GM21529 (cell line): ENCODE results near the gene RETREG1.
"Not testable (repeated sequence)": the region's sequence is repeated elsewhere in the genome, so short reads cannot be mapped to it uniquely, and the experiment has no call there.

ENCODE experiments used
- ATAC-seq: cut with Tn5 transposase; IDR thresholded peaks from one replicate; pipeline ENCODE4 v1.9.1; 2021; ENCODE audit not compliant: unreplicated experiment

Gene RETREG1

DNA sequence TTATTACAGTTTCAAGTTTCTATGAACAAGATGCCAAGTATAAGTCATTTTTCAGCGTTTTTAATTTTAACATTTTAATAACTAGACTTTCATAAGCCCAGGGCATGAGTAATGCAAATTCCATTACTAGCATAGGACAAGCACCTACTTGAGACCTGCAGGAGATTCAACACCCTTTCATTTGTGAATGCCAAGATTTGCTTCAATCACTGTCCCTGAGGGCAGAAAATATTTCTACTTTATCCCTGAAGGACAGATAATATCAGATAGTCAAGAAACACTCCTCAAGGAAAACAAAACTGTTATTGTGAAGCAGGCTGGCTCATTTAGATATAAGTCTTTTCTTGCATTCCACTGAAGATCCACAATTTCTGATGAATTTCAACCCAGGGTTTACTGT lies 123.5 kb downstream of the RETREG1 start:
- no peak for ATAC-seq

DNA sequence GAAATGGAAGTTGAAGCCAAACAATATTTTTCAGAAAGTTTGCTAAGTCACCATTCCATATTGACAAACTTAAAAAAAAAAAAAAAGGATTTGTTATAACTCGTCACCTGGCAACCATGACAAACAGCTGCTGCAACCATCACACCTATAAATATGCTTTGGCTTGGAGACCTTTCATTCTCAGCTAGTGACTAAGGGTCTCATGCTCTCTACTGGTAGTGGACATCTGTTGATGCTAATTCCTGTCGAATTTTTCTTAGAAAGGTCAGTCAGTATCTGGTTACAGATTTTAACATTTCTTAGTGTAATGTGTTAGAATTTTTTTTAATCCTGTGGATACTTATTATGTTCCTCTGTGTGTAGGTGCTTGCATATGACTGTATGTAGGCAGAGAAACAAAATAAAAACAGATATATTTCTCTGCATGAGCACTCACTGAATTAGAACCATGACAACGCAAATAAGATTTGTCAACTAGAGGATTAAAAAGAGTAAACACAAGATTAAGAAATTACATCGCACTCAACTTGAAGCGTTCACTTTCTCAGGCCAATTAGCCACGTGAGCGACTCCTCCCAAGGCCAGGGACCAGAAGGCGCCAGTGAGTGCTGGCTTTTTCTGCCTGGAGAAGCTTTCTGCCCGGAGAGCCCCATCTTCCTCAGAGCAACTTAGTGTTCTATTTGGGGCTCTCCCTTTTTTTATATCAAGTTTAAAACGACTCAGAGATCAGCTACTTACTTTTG lies 124.2 kb downstream of the RETREG1 start:
- no peak for ATAC-seq

DNA sequence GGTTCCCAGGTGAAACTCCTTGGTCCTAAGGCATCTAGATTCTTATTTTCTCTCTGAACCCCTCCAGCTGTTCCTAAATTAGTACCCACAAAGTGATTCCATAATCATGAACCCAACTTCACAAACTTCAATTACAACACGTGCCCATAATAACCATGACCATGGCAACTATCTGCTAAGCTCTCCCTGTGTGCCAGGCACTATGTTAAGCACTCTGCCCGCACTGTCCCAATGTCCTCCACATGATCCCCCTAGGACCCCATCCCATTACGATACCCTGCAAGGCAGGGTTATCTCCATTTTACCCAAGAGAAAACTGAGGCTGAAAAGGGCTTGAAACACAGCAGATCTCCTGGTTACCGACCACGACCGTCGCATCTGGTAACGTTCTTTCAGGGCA lies 125.9 kb downstream of the RETREG1 start:
- ATAC-seq: no peak

DNA sequence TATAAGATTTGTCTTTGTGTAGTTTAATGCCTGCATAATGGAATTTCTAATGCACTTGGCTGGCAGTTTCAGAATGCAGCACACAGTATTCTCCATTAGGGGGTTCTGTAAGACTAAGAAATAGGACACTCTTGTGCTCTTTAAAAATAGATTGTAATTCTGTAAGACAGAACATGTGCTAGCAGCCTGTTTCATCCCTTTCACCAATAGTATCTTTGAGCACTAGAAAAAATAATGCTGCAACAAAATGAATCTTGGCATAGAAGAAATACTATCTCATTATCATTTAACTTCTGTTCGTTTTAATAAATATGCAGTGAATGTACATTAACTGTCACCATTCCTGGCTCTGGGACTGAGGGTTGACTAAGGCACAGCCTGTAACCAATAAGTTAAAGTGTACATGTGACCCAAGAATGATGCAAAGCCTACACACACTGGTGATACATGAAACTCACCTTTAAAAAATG lies 127.4 kb downstream of the RETREG1 start:
- peak; percentile 72 for ATAC-seq

DNA sequence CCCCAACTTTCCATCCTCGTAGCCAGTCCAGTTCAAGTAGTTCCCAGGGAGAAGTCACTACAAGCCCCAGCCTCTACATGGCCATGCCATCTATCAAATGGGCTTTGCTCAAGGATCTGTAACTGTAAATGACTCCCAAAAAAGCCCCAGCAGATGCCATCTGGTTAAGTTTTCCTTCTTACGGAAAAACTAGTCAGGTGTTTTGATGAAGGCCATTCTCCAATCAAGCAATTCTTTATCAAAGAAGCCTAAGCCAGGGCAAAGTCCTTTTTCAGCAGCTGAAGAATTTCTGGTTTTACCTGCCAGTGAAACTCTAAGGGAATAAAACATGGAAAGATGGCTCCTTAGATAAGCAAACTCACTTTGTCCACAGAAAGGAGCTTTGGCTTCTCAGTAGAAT lies 129.3 kb downstream of the RETREG1 start:
- ATAC-seq: no peak

DNA sequence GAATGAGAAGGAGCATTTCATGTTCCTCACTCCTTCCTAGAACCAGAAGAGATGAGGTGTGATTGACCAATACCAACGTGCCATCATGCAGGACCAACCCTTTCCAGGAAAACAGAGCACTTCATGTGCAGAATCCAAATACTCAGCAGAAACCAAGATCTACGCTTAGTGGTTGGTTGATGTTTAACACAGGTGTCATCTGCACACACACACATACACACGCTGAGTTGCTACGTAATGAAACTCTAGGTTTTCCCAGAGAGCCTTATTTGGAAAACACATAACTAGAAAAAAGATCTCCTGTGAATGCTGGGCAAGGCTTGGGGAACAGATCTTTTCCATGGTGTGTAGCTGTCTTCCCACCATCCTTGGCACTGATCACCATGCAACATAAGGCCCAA lies 130.1 kb downstream of the RETREG1 start:
- ATAC-seq: no peak

DNA sequence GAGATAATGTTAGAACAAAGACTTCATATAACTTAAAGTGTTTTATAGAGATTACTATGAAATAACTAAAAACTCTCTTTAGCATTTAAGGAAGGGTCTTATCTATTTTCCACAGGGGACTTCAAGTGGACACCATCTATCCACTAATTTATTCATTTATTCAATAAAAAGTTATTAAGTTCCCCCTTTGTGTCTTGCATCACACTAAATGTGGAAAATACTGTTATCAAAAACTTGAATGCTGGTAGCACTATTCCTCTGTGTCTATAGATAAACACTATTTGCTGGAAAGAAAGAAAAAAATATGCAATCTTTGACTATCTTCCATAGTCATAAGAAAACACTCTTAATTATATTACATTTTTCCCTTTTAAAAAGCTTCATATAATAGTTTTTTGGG lies 131.1 kb downstream of the RETREG1 start:
- ATAC-seq: no peak

DNA sequence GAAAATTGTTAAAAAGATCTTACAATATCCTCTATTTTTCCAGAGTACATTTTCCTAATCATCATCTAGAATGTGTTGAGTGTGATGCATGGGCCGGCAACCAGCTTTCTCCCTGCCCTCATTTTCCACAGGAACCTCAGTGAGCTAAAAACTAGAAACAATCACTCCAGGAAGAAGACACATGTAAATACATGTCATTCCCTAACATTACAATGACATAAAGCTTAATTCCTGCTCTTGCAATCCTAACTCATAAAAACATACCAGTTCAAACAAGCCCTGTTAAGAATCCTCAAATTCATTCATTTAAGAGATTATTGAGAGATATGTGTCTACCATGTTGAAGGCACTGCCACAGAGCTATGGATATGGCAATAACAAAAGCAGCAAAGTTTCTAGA lies 132.7 kb downstream of the RETREG1 start:
- no peak for ATAC-seq

DNA sequence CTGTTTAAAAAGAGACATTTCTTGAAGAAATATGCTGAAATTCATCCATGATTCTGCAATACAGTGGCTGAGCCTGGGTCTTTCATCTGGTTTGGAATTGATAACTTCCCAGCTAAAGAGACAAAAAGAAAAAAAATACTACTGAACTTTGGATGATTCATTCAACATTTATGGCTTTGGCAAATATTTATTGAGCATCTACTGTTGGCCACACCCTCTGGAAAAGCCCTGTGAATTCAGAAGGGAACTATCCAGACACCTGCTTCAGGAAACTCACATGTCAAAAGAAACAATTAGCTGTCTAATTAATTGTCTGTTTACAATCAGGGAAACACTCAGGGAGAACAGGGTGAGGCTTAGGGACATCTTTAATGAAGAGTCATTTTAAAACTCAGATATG lies 133.4 kb downstream of the RETREG1 start:
- ATAC-seq: no peak

DNA sequence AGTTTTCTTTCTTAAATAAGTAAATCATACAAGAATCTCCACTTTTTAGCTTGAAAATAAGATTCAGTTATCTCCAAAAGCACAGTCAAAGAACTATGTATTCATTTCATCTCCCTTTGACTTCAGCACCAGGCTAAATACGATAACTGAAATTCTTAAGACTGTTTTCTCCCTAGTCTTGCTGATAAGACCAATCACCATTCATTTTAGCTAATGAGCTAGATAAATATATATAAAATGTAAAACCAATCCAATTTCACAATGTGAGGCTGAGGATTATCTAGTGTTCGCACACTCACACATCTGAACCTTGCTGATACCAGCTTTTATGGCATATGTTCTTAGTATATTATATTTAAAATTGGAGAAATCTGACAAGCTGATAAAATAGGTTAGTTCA lies 133.9 kb downstream of the RETREG1 start:
- ATAC-seq: no peak

DNA sequence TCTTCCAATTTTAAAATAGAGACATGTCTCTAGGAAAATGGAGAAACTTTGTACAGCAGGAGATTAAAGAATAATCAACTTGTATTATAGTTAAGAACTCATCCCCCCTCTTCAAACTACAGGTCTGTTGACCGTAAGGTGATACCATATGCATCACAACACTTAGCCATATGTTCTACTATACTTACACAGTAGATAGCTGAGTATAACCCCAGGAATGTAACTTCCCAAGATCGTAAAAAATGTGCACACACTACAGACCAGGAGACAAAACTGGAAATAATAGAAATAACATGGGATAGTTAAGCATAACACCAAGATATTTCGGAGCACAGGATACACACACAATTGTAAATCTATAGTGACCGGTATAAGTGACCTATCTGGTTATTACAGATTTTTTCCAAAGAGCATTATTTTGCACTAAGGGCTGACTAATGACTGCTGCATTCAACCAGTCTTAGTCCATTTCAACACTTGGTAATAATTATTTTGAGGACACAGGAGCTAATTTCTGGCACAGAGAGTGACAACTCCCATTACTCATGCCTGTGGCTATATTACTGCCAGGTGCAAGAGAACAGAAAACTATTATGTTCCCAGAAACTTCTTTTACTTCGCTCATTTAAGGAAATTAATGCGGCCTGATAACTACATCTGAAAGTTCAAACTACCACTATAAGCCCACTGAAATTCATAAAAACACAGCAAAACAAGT lies 135.8 kb downstream of the RETREG1 start:
- ATAC-seq: no peak

DNA sequence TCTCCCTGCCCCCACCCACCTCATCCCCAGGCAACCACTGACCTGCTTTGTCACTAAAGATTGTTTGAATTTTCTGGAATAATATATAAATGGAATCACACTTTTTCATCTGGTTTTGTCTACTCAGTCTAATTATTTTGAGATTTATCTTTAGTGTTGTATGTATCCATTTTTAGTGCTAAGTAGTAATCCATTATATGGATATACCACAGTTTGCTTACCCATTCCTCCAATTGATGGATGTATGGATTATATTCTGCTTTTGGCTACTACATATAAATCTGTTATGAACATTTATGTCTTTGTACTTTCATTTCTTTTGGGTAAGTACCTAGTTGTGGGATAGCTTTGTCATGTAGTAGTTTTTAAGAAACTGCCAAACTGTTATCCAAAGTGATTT lies 136.7 kb downstream of the RETREG1 start:
- ATAC-seq: no peak

DNA sequence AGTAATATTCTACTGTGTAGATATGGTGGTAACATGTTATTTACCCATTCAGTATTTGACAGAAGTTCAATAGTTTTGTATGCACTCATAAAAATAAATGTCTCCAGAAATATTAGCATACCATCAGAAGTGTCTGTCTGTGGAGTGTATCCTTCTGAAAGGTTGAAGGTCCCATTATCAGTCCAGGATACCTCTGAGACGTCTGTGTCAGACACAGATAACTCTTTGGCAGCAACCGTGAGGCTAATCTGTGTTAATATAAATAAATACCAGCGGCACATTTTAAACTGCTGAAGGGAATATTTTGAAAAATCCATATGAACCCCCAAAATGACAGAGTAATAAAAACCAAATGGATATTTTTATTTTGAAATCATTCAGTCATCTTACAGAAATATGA lies 139.3 kb downstream of the RETREG1 start:
- no peak for ATAC-seq

DNA sequence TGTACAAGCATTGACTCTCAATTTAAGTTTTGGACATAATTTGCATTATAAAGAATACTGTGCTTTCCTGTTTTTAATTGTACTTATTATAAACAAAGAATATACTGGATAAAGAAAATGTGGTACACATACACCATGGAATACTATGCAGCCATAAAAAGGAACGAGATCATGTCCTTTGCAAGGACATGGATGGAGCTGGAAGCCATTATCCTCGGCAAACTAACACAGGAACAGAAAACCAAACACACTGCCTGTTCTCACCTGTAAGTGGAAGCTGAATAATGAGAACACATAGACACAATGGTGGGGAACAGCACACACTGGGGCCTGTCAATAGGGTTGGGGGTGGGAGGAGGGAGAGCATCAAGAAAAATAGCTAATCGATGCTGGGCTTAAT lies 140.4 kb downstream of the RETREG1 start:
- ATAC-seq: not testable (repeated sequence)

DNA sequence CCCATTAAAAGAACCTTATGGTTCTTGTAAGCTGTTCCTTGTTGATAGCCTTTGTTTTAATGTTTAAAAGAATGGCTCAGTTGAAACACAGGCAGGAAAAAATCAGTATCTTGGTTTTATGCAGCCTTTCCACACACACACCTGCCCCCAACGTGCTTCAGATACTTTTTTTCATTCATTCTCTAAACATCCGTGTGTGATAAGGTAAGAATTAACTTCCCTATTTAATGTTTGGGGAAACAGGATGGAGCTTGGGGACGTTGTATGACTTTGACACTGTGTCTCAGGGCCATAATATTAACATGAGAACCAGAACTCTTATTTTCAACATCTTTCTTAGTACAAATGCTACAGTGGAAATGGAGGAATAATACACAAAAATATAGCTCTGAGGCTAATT lies 145.4 kb downstream of the RETREG1 start:
- ATAC-seq: no peak

DNA sequence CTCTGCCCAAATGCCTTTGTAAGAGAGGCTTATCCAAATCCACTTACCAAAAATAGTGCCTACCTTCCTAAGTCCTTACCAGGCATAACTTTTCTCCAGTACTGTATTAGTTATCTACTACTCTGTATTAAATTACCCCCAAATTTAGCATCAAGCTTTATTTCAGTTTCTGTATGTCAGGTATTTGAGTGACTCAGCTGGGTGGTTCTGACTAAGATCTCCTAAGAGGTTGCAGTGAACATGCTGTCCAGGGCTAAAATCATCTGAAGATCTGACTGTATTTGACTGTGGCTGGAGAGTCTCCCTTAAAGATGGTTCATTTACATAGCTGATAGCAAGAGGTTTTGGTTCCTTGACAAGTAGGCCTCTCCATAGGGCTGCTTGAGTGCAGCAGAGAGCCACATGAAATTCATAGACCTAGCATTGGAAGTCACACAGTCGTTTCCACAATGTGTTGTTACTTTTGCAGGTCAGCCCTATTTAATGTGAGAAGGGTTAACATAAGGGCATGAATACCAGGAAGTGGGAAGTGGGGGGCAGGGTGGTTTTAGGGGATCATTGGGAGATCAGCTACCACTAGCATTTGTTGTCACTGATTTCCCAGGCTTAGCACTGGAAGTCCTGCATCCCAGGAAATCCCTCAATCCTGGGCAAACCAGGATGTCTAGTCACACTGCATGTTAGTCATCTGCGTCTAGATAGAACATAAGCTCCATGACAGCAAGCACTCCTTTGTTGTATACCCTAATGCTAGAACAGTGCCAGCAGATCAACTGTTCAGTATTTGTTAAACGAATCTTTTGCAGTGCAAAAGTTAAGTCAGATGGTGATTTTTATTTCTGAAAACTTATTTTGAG lies 149.2 kb downstream of the RETREG1 start:
- peak; percentile 75 for ATAC-seq

DNA sequence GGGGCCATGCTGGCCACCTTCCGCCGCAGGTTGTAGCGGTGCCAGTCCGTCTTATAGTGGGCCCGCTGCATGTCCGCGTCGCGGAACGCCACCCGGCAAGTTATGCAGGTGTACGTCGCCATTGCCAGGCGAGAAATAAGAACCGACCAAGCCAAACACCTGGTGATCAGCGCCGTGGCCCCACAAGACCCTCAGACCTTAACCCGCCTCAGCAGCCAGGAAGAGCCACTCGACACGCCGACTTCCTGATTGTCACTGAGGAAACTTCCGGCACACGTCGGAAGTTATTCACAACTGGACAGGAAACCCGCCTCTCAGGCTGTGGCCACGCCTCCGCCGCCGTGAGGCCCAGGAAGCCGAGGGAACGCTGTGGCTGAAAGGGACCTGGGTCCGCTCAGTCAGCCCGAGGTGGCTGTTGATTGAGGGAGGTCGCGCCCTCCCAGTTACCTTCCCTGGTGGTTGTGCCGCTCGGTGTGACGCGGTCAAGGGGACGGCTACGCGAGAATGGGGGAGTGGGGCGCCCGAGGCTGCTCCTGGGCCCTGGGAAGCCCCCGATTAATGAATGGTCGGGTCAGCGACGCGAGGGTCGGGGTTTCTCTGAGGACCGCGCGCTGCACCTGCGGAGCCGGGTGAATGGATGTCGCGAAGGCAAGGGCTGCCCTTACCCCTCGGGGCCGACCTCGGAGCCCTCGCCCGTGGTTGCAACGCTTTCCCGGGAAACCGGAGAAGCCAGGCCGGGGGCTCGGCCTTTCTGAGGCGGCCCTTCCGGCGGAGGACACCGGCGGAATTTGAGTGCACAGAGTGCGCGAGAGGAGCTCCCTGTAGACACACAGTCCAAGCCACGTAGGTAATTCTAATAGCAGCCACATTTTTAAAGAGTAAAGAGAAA lies 151.0 kb downstream of the RETREG1 start, which contains the start of gene ZNF622:
TSS of gene ZNF622 (minus strand) at position 257 of the 889 bp plus-strand sequence. CDS start at position 122, 135 bp downstream.
- ATAC-seq: peak; percentile 81

DNA sequence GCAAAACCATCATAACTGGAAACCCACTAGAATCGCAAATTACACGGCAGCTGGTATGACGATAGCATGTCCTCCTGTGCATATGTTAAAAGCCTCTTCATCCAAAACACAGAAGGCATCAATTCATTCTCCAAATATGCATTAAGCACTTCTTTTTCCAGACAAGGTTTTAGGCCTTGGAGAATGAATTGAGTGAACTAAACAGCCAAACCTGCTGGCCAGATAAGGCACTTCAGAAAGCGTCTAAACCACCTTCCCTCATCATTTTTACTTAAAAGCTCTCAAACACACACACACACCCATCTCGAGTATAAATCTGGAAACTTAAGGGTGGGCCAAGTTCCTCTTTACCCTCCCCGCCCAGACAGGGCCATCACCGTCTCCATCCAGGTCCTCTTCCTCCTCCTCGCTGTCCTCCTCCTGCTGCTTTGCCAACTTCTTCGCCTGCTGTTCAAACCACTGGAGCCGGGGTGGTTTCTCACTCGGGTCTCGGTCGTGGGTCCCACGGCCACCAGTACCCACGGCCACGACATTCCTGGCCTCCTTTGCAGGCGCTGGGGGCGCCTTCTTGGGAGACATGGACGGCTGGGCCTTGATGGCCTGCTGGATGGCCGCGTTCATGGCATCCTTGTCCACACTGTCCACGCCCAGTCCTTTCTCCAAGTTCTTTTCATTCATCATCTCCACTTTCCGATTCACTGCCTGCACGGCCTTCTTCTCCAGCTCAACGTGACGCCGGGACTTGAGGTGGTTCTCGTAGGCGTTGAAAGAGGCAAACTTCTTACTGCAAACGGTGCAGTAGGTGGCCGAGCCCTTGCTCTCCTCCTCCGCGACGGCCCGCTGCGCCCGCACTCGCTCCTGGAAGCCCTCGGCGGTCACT lies 151.9 kb downstream of the RETREG1 start:
- no peak for ATAC-seq

DNA sequence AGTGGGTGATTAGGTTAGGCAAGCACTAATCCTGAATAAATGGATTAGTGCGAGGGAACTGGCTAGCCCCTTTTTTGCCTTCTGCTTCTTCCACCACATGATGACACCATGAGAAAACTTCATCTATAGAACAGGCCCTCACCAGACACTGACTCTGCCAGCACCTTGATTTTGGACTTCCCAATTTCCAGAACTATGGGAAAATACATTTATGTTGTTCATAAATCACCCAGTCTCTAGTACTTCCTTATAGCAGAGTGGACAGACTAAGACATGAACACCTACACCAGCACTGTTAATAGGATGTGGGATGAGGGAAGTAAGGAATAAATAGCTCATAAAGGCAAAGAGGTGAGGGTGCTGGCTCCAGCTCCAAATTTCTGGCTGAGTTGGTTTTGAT lies 152.6 kb downstream of the RETREG1 start:
- ATAC-seq: no peak

DNA sequence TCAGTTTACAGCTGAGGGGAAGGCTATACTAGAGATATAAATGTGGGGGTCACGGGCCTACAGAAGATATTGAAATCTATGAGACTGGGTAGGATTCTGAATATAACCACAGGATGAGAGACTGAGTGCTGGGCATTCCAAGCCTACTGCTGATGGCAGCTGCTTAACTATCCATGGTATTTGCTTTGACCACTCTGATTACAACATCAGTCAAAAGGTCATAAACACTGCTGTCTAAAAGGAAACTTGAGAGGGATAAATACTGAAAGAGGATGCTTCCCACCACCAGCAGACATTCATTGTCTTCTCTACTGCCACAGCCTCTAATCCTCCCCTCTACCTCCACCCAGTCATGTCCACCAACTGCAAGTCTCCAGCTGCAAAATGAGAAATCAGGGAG lies 155.0 kb downstream of the RETREG1 start:
- no peak for ATAC-seq
